Natural killer cell treated with Interleukin-12 subunit alpha and Interleukin-12 subunit beta and Interleukin-15 and Interleukin-18, amount 100 ng/mL, for 72 hours (primary cell): ENCODE measurements around the gene PCGF3. TPM values are rescaled to one million over a fixed set of nuclear protein-coding genes. Genes with fewer than 3 reads are reported as not detected.
"Not testable (repeated sequence)": the region's sequence is repeated elsewhere in the genome, so short reads cannot be mapped to it uniquely, and the experiment has no call there.

Experiments
- ATAC-seq, 2 donors: fragments of 150-1000 bp; cut with Tn5 transposase in 1 of 2; sonication (Bioruptor Pico), chemical (Tn5 transposase) in 1 of 2; 2 replicates each; pipeline ENCODE4 v1.10.0; 2021
- DNase-seq: peaks from one replicate; pipeline ENCODE4 v3.0.0; 2022; ENCODE audit warnings: low spot score
- H3K27ac Mint-ChIP-seq, 2 donors: 1 replicate in 1 of 2; 2 replicates in 1 of 2; pipeline ENCODE4 v1.8.0; 2022; ENCODE audit warnings: mixed read lengths in 2 of 2, mild to moderate bottlenecking in 1 of 2, moderate library complexity in 1 of 2
- H3K27me3 Mint-ChIP-seq, 2 donors: 1 replicate in 1 of 2; 2 replicates in 1 of 2; pipeline ENCODE4 v1.8.0; 2022; ENCODE audit warnings: mixed read lengths in 2 of 2
- H3K36me3 Mint-ChIP-seq: one replicate; pipeline ENCODE4 v1.8.0; 2022; ENCODE audit warnings: mixed read lengths
- H3K4me1 Mint-ChIP-seq, 2 donors: 1 replicate in 1 of 2; 2 replicates in 1 of 2; pipeline ENCODE4 v1.8.0; 2022; ENCODE audit warnings: low read depth in 2 of 2, mixed read lengths in 2 of 2, mild to moderate bottlenecking in 1 of 2
- H3K4me3 Mint-ChIP-seq: one replicate; pipeline ENCODE4 v1.8.0; 2022; ENCODE audit warnings: mixed read lengths
- H3K9me3 Mint-ChIP-seq: 2 replicates; pipeline ENCODE4 v1.8.0; 2022; ENCODE audit warnings: mixed read lengths
- total RNA-seq, 2 donors: library from RNA; stranded (reverse); gene quantifications; one replicate each; pipeline ENCODE4 v1.2.3, GENCODE V29; 2022

Gene PCGF3
- total RNA-seq, 2 donors from 2014 or later = 50.6 to 54.3 TPM

GRCh38 chr4:732911-733630 is 27.4 kb downstream of the PCGF3 start:
- H3K27ac Mint-ChIP-seq = no peak overlapping the region
- peaks cover 4% of the 10 kb centered on the region for H3K36me3 Mint-ChIP-seq
- H3K4me3 Mint-ChIP-seq = no peak overlapping the region
- DNase-seq (peak; percentile 53), ATAC-seq (peak in 1 of 2 donors; percentile 47)
- peaks cover under 1 to 4% of the 10 kb centered on the region in 2 donors for H3K4me1 Mint-ChIP-seq
- no peaks in the 10 kb centered on the region for H3K27me3 Mint-ChIP-seq
- H3K9me3 Mint-ChIP-seq = no peaks in the 10 kb centered on the region

GRCh38 chr4:733631-733980 is 28.0 kb downstream of the PCGF3 start:
- Mint-ChIP-seq H3K27ac (no peak overlapping the region), H3K9me3 (no peaks in the 10 kb centered on the region), H3K4me1 (peaks cover 0 to 3% of the 10 kb centered on the region in 2 donors), H3K36me3 (peaks cover 4% of the 10 kb centered on the region), H3K27me3 (no peaks in the 10 kb centered on the region), H3K4me3 (no peak overlapping the region)
- ATAC-seq = no peak
- DNase-seq = peak; percentile 26

- H3K4me1 Mint-ChIP-seq = peaks cover 0 to 3% of the 10 kb centered on the region in 2 donors
- no peak overlapping the region for H3K4me3 Mint-ChIP-seq
- DNase-seq (peak; percentile 38), ATAC-seq (no peak)
- no peak overlapping the region for H3K27ac Mint-ChIP-seq
- no peaks in the 10 kb centered on the region for H3K9me3 Mint-ChIP-seq
- H3K27me3 Mint-ChIP-seq = no peaks in the 10 kb centered on the region
- H3K36me3 Mint-ChIP-seq = peaks cover 4% of the 10 kb centered on the region
Observed at GRCh38 chr4:734075-734474, 28.4 kb downstream of the PCGF3 start.

GRCh38 chr4:734951-735350 is 29.3 kb downstream of the PCGF3 start:
- Mint-ChIP-seq H3K4me3 (no peak overlapping the region), H3K27me3 (no peaks in the 10 kb centered on the region), H3K9me3 (no peaks in the 10 kb centered on the region), H3K4me1 (peaks cover 0 to 3% of the 10 kb centered on the region in 2 donors), H3K36me3 (peaks cover 4% of the 10 kb centered on the region), H3K27ac (no peak overlapping the region)
- ATAC-seq = peak in 1 of 2 donors; percentile 15
- no peak for DNase-seq

DNA sequence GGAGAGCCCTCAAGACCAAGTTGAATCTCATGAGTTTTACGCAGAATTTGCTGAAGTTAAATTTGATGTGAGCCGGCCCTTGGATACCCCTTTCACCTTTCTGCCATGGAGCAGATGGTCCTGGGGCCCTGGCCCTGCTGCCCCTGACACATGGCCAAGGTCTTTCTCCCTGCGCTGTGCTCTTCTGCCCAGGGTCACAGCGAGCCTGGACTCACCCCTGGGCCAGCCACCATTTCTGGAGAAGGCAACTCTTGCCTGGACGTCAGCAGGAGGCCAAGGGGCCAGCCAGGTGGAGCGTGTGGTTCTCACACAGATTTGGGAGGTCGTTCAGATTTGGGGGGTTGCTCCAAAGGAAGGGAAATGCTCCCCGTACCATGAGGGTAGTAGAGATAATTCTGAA is 30.0 kb downstream of the PCGF3 start:
- DNase-seq (peak; percentile 22), ATAC-seq (no peak)
- Mint-ChIP-seq H3K27ac (no peak overlapping the region), H3K9me3 (no peaks in the 10 kb centered on the region), H3K36me3 (peaks cover 3% of the 10 kb centered on the region), H3K4me1 (peaks cover 0 to 3% of the 10 kb centered on the region in 2 donors), H3K27me3 (no peaks in the 10 kb centered on the region), H3K4me3 (no peak overlapping the region)

DNA sequence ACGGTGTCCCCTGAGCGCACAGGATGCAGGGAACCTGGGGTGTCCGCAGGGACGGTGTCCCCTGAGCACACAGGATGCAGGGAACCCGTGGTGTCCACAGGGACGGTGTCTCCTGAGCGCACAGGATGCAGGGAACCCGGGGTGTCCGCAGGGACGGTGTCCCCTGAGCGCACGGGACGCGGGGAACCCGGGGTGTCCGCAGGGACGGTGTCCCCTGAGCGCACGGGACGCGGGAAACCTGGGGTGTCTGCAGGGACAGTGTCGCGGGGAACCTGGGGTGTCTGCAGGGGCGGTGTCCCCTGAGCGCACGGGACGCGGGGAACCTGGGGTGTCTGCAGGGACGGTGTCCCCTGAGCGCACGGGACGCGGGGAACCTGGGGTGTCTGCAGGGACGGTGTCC is 30.9 kb downstream of the PCGF3 start:
- not testable (repeated sequence) for ATAC-seq, H3K27ac Mint-ChIP-seq, H3K4me3 Mint-ChIP-seq

GRCh38 chr4:738781-739280 is 33.2 kb downstream of the PCGF3 start:
- Mint-ChIP-seq H3K4me3 (no peak overlapping the region), H3K27me3 (no peaks in the 10 kb centered on the region), H3K27ac (no peak overlapping the region), H3K36me3 (no peaks in the 10 kb centered on the region), H3K4me1 (peaks cover 0 to 6% of the 10 kb centered on the region in 2 donors), H3K9me3 (no peaks in the 10 kb centered on the region)
- ATAC-seq (no peak), DNase-seq (no peak)

More for the DNA sequence above, 30.9 kb downstream of the PCGF3 start:
- not testable (repeated sequence) for H3K27me3 Mint-ChIP-seq, H3K36me3 Mint-ChIP-seq, H3K9me3 Mint-ChIP-seq, H3K4me1 Mint-ChIP-seq
- peak; percentile 28 for DNase-seq

DNA sequence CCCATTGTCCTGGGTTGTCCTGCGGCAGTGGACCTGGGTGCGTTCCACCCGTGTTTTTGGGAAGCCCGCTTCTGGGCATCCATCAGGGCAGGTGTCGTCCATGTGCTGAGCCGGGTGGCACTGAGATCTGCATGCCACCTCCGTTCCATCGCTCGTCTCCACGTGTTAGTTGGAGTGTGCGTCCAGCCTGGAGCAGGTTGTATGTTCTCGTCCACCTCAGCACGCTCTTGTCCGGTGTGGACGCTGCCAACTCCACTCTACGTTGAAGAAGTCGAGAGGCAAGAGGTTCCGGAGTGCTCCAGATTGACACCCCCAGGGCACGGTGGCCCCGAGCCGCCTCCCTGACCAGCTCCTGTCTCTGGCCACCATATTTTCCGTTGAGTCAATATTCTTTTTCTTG is 33.9 kb downstream of the PCGF3 start:
- Mint-ChIP-seq H3K27ac (no peak overlapping the region), H3K4me1 (peaks cover 0 to 9% of the 10 kb centered on the region in 2 donors), H3K9me3 (no peaks in the 10 kb centered on the region), H3K4me3 (no peak overlapping the region), H3K27me3 (no peaks in the 10 kb centered on the region), H3K36me3 (no peaks in the 10 kb centered on the region)
- no peak for DNase-seq
- ATAC-seq = no peak

DNA sequence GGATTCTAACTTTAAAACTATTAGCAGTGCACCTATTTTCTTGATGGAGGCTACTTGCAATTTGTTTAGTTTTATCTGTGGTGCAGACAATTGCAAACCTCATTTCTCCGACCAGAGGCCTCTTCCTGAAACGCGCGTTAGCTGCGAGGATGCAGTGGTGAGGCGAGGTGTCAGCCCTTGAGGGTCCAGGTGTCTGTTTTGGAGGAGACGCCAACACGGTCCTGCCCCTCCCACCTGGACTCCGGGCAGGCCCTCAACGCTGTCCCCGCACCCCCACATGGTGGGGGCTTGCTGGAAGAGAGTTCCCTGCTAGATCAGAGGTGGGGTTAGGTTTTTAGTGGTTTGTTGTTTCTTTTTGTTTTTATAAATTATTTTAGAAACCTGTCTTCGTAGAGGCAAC is 34.4 kb downstream of the PCGF3 start:
- Mint-ChIP-seq H3K27me3 (no peaks in the 10 kb centered on the region), H3K36me3 (no peaks in the 10 kb centered on the region), H3K27ac (no peak overlapping the region), H3K4me1 (peaks cover 0 to 9% of the 10 kb centered on the region in 2 donors), H3K4me3 (no peak overlapping the region), H3K9me3 (no peaks in the 10 kb centered on the region)
- DNase-seq (no peak), ATAC-seq (no peak)

DNA sequence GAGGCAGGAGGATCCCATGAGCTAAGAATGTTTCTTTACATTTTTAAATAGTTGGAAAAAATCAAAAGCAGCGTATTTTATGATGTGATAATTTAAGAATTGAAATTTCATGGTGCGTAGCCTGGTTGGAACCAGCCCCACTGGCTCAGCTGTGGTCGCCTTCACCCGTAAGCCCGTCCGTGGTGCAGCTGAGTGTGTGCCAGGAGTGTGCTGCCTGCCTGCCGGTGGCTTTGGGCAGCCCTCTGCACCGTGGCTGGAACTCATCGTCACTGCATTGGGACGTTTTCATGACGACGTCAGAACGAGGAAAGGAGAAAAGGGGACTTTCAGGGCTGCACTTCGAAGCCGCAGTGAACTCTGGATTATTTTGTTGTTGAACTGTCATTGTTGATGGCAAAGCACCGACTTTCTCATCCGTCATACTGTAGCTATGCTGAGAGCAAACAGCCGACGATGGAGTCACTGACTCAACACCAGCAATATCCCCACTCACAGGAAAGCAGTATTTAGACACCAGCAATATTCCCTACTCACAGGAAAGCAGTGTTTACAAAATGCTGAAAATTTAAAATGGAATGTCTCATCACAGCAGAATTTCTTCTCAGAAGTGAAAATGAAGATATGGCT is 35.1 kb downstream of the PCGF3 start:
- Mint-ChIP-seq H3K27ac (no peak overlapping the region), H3K4me1 (peaks cover 0 to 9% of the 10 kb centered on the region in 2 donors), H3K9me3 (no peaks in the 10 kb centered on the region), H3K36me3 (no peaks in the 10 kb centered on the region), H3K27me3 (no peaks in the 10 kb centered on the region), H3K4me3 (no peak overlapping the region)
- ATAC-seq (no peak), DNase-seq (no peak)

DNA sequence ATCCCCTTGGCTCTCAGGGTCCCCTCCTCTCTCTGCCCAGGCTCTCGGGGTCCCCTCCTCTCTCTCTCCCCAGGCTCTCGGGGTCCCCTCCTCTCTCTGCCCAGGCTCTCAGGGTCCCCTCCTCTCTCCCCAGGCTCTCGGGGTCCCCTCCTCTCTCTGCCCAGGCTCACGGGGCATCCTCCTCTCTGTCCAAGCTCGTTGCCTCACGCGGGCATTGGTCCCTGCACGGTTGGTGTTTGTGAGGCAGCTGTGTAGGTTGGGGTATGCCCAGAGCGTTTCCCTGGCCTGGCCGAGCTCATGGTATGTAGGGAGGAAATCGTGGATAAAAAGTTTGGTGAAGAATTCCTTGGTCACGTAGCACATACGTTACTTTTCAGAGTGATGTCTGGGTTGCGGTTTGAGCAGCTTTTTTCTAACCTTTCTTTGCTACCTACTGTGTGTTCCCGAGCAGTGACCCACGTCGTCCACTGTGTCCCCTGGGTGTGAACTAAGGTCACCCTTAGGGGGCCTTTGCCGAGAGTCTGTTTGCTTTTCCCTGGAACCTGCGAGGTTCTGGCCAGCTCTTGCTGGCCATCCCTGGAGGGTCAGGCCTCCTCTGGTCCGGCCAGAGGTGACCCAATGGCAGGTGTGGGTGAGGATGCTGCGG is 36.6 kb downstream of the PCGF3 start:
- Mint-ChIP-seq H3K27me3 (no peaks in the 10 kb centered on the region), H3K36me3 (no peaks in the 10 kb centered on the region), H3K4me1 (peaks cover 0 to 9% of the 10 kb centered on the region in 2 donors), H3K27ac (no peak overlapping the region), H3K4me3 (no peak overlapping the region), H3K9me3 (no peaks in the 10 kb centered on the region)
- no peak for DNase-seq
- no peak for ATAC-seq

DNA sequence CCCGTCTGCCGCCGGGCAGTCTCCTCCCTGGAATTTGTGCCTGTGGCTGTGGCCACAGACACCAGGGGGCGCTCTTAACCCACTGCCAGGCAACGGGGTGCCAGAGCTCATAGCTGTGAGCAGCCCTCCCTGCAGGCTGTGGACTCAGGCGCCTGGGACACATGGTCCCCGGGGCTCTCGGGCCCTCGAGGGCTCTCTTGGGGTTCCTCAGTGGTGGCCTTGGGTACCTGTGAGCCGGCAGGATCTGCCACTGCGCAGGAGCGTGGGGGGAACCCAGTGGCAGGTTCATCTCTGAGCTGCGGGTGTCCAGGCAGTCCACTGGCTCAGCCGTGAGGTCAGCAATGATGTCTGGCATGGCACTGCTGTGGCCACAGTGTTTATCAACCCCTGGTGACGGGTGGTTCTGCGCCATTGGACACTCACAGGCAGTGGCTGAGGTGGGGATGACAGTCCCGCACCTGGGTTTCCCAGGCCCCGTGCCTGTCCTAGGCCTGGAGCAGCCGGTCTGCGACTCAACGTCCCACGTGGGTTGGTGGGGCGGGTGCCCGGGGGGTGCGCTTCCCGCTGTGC is 37.2 kb downstream of the PCGF3 start:
- DNase-seq (peak; percentile 79), ATAC-seq (peak; percentile 83 to 85)
- H3K27me3 Mint-ChIP-seq = no peaks in the 10 kb centered on the region
- H3K4me1 Mint-ChIP-seq = peaks cover 2 to 10% of the 10 kb centered on the region in 2 donors
- H3K36me3 Mint-ChIP-seq = no peaks in the 10 kb centered on the region
- no peak overlapping the region for H3K27ac Mint-ChIP-seq
- H3K4me3 Mint-ChIP-seq = no peak overlapping the region
- no peaks in the 10 kb centered on the region for H3K9me3 Mint-ChIP-seq

- H3K27ac Mint-ChIP-seq = no peak overlapping the region
- H3K27me3 Mint-ChIP-seq = no peaks in the 10 kb centered on the region
- DNase-seq = no peak
- peaks cover 4 to 12% of the 10 kb centered on the region in 2 donors for H3K4me1 Mint-ChIP-seq
- H3K9me3 Mint-ChIP-seq = no peaks in the 10 kb centered on the region
- no peak for ATAC-seq
- no peak overlapping the region for H3K4me3 Mint-ChIP-seq
- no peaks in the 10 kb centered on the region for H3K36me3 Mint-ChIP-seq
Observed at GRCh38 chr4:743463-744211, 38.0 kb downstream of the PCGF3 start.
